Measurements from ENCODE around the gene LRP1.

Gene LRP1

GRCh38 chr12:57195611-57196371 lies 67.5 kb downstream of the LRP1 start:
- Histone ChIP-seq H3K4me1 (peaks cover 0 to 22% (median 20%) of the 10 kb centered on the region in 10 experiments; a peak in 16 of 20 replicates), H3K4me2 (peak overlapping the region in 9 of 11 experiments; percentile 37 to 78 (median 68); a peak in 18 of 22 replicates), H4K20me1 (peaks cover 0 to 94% (median 22%) of the 10 kb centered on the region in 11 experiments; a peak in 14 of 22 replicates), H3K9me3 (replicated peaks in 1 of 11) (no peaks in the 10 kb centered on the region), H3K27me3 (no peaks in the 10 kb centered on the region), H3K4me3 (no peak overlapping the region), H3K36me3 (peaks cover 33 to 100% (median 61%) of the 10 kb centered on the region in 11 experiments; a peak in 18 of 22 replicates), H3K9ac (no peak overlapping the region), H3K27ac (no peak overlapping the region)
- no peak for TF ChIP-seq Cebpa-rat (IDR thresholded peaks at IDR 0.05)

- peaks cover 0 to 94% (median 22%) of the 10 kb centered on the region in 11 experiments; a peak in 14 of 22 replicates for H4K20me1 ChIP-seq
- H3K27me3 ChIP-seq, result no peaks in the 10 kb centered on the region
- peak overlapping the region in 8 of 11 experiments; percentile 54 to 78 (median 72); a peak in 16 of 22 replicates for H3K4me2 ChIP-seq
- no peak overlapping the region for H3K4me3 ChIP-seq
- no peak overlapping the region for H3K27ac ChIP-seq
- H3K4me1 ChIP-seq, result peaks cover 0 to 22% (median 20%) of the 10 kb centered on the region in 10 experiments; a peak in 16 of 20 replicates
- no peak overlapping the region for H3K9ac ChIP-seq
- TF ChIP-seq Cebpa-rat (IDR thresholded peaks at IDR 0.05), result no peak
- peaks cover 33 to 100% (median 57%) of the 10 kb centered on the region in 11 experiments; a peak in 18 of 22 replicates for H3K36me3 ChIP-seq
- H3K9me3 ChIP-seq (replicated peaks in 1 of 11), result no peaks in the 10 kb centered on the region
Measured at GRCh38 chr12:57196439-57196838, 68.2 kb downstream of the LRP1 start.

GRCh38 chr12:57196956-57197355 lies 68.7 kb downstream of the LRP1 start:
- Histone ChIP-seq H3K4me3 (no peak overlapping the region), H3K27ac (no peak overlapping the region), H3K4me2 (peak overlapping the region in 3 of 11 experiments; percentile 54 to 76 (median 67); a peak in 4 of 22 replicates), H3K27me3 (no peaks in the 10 kb centered on the region), H4K20me1 (peaks cover 0 to 97% (median 22%) of the 10 kb centered on the region in 11 experiments; a peak in 14 of 22 replicates), H3K9ac (no peak overlapping the region), H3K9me3 (replicated peaks in 1 of 11) (no peaks in the 10 kb centered on the region), H3K4me1 (peaks cover 0 to 22% (median 20%) of the 10 kb centered on the region in 10 experiments; a peak in 16 of 20 replicates), H3K36me3 (peaks cover 33 to 100% (median 56%) of the 10 kb centered on the region in 11 experiments; a peak in 17 of 22 replicates)
- TF ChIP-seq Cebpa-rat (IDR thresholded peaks at IDR 0.05), result no peak

- H3K9ac ChIP-seq, result no peak overlapping the region
- no peak for TF ChIP-seq Cebpa-rat (IDR thresholded peaks at IDR 0.05)
- H4K20me1 ChIP-seq, result peaks cover 0 to 95% (median 22%) of the 10 kb centered on the region in 11 experiments; a peak in 14 of 22 replicates
- H3K9me3 ChIP-seq (replicated peaks in 1 of 11), result no peaks in the 10 kb centered on the region
- H3K27me3 ChIP-seq, result no peaks in the 10 kb centered on the region
- no peak overlapping the region for H3K4me3 ChIP-seq
- peaks cover 26 to 99% (median 55%) of the 10 kb centered on the region in 11 experiments; a peak in 17 of 22 replicates for H3K36me3 ChIP-seq
- H3K4me1 ChIP-seq, result peaks cover 0 to 22% (median 20%) of the 10 kb centered on the region in 10 experiments; a peak in 16 of 20 replicates
- H3K27ac ChIP-seq, result no peak overlapping the region
- no peak overlapping the region for H3K4me2 ChIP-seq
Measured at GRCh38 chr12:57198329-57198728, 70.0 kb downstream of the LRP1 start.

- Histone ChIP-seq H3K27ac (no peak overlapping the region), H3K36me3 (peaks cover 26 to 99% (median 64%) of the 10 kb centered on the region in 11 experiments; a peak in 17 of 22 replicates)
Measured at GRCh38 chr12:57199191-57199590, 70.9 kb downstream of the LRP1 start.

GRCh38 chr12:57200497-57200896 lies 72.2 kb downstream of the LRP1 start:
- Histone ChIP-seq H3K36me3 (peaks cover 31 to 99% (median 77%) of the 10 kb centered on the region in 11 experiments; a peak in 17 of 22 replicates), H3K9me3 (replicated peaks in 1 of 11) (no peaks in the 10 kb centered on the region)

More at GRCh38 chr12:57199191-57199590, 70.9 kb downstream of the LRP1 start:
- H4K20me1 ChIP-seq, result peaks cover 0 to 95% (median 22%) of the 10 kb centered on the region in 11 experiments; a peak in 14 of 22 replicates
- H3K4me1 ChIP-seq, result peaks cover 0 to 22% (median 20%) of the 10 kb centered on the region in 10 experiments; a peak in 16 of 20 replicates
- TF ChIP-seq Cebpa-rat (IDR thresholded peaks at IDR 0.05), result no peak
- H3K9me3 ChIP-seq (replicated peaks in 1 of 11), result no peaks in the 10 kb centered on the region
- no peak overlapping the region for H3K4me3 ChIP-seq
- H3K27me3 ChIP-seq, result no peaks in the 10 kb centered on the region
- no peak overlapping the region; a peak in 1 of 22 replicates for H3K9ac ChIP-seq
- H3K4me2 ChIP-seq, result no peak overlapping the region

GRCh38 chr12:57201219-57201618 lies 72.9 kb downstream of the LRP1 start:
- TF ChIP-seq Cebpa-rat (IDR thresholded peaks at IDR 0.05), result no peak
- no peak overlapping the region for H3K4me3 ChIP-seq
- no peak overlapping the region for H3K9ac ChIP-seq
- no peak overlapping the region for H3K27ac ChIP-seq
- H3K27me3 ChIP-seq, result no peaks in the 10 kb centered on the region
- no peaks in the 10 kb centered on the region for H3K9me3 ChIP-seq (replicated peaks in 1 of 11)
- H3K36me3 ChIP-seq, result peaks cover 31 to 99% (median 80%) of the 10 kb centered on the region in 11 experiments; a peak in 17 of 22 replicates
- H4K20me1 ChIP-seq, result peaks cover 0 to 95% (median 8%) of the 10 kb centered on the region in 11 experiments; a peak in 12 of 22 replicates
- no peak overlapping the region for H3K4me2 ChIP-seq
- H3K4me1 ChIP-seq, result peaks cover 0 to 12% (median 5%) of the 10 kb centered on the region in 10 experiments; a peak in 14 of 20 replicates

More at GRCh38 chr12:57200497-57200896, 72.2 kb downstream of the LRP1 start:
- TF ChIP-seq Cebpa-rat (IDR thresholded peaks at IDR 0.05), result no peak
- H3K4me2 ChIP-seq, result no peak overlapping the region
- H3K4me3 ChIP-seq, result no peak overlapping the region
- H3K4me1 ChIP-seq, result peaks cover 0 to 19% (median 12%) of the 10 kb centered on the region in 10 experiments; a peak in 15 of 20 replicates
- H3K27me3 ChIP-seq, result no peaks in the 10 kb centered on the region
- H3K9ac ChIP-seq, result no peak overlapping the region
- H4K20me1 ChIP-seq, result peaks cover 0 to 95% (median 11%) of the 10 kb centered on the region in 11 experiments; a peak in 14 of 22 replicates
- no peak overlapping the region for H3K27ac ChIP-seq

GRCh38 chr12:57201631-57202030 lies 73.3 kb downstream of the LRP1 start:
- Histone ChIP-seq H3K27me3 (no peaks in the 10 kb centered on the region), H3K9me3 (replicated peaks in 1 of 11) (no peaks in the 10 kb centered on the region), H4K20me1 (peaks cover 0 to 95% (median 4%) of the 10 kb centered on the region in 11 experiments; a peak in 11 of 22 replicates), H3K4me1 (peaks cover 0 to 8% (median under 1%) of the 10 kb centered on the region in 10 experiments; a peak in 9 of 20 replicates), H3K4me3 (no peak overlapping the region), H3K4me2 (no peak overlapping the region), H3K9ac (no peak overlapping the region), H3K27ac (no peak overlapping the region), H3K36me3 (peaks cover 29 to 99% (median 76%) of the 10 kb centered on the region in 11 experiments; a peak in 17 of 22 replicates)
- no peak for TF ChIP-seq Cebpa-rat (IDR thresholded peaks at IDR 0.05)

- Histone ChIP-seq H3K9ac (no peak overlapping the region), H3K27me3 (no peaks in the 10 kb centered on the region), H3K4me3 (no peak overlapping the region), H4K20me1 (peaks cover 0 to 95% (median 0%) of the 10 kb centered on the region in 11 experiments; a peak in 10 of 22 replicates), H3K27ac (no peak overlapping the region), H3K9me3 (replicated peaks in 1 of 11) (no peaks in the 10 kb centered on the region), H3K4me2 (no peak overlapping the region), H3K36me3 (peaks cover 24 to 99% (median 69%) of the 10 kb centered on the region in 11 experiments; a peak in 17 of 22 replicates), H3K4me1 (peaks cover 0 to 6% (median 0%) of the 10 kb centered on the region in 10 experiments; a peak in 3 of 20 replicates)
- no peak for TF ChIP-seq Cebpa-rat (IDR thresholded peaks at IDR 0.05)
Measured at GRCh38 chr12:57202321-57202720, 74.0 kb downstream of the LRP1 start.

All from BLaER1 treated with 17β-estradiol and CSF1 and Interleukin-3, amounts not matched to agents 10 nM and 100 nM (cell line).